ENCODE measurements around the gene ZNF419.
"Not testable (repeated sequence)": the region's sequence is repeated elsewhere in the genome, so short reads cannot be mapped to it uniquely, and the experiment has no call there.

ZNF419 gene

GRCh38 chr19:57466489-57466888, 21.1 kb upstream of the ZNF419 start:
- Histone ChIP-seq H3K9me2 (replicated peaks; ENCODE audit: low read depth, low read length) (no peaks in the 10 kb centered on the region), H3F3A (ENCODE audit: low read depth) (no peaks in the 10 kb centered on the region), H2AFZ (ENCODE audit: low read length) (no peak overlapping the region), H4K20me1 (ENCODE audit: insufficient read depth, low read length, poor library complexity, severe bottlenecking) (no peaks in the 10 kb centered on the region), H3K4me2 (ENCODE audit: low read depth, low read length, poor library complexity, severe bottlenecking) (no peak overlapping the region), H3K9me3 (ENCODE audit: insufficient read depth, low read depth, low read length) (peaks cover 7% of the 10 kb centered on the region; the same call in 1 of the 2 replicates), H3K27me3 (ENCODE audit: insufficient read depth, low read length, poor library complexity, severe bottlenecking) (no peaks in the 10 kb centered on the region), H3K36me3 (ENCODE audit: insufficient read depth, low read length) (no peaks in the 10 kb centered on the region), H3K4me3 (ENCODE audit: low read length, poor library complexity, severe bottlenecking) (no peak overlapping the region), H3K9ac (ENCODE audit: low read depth, low read length, poor library complexity, severe bottlenecking) (no peak overlapping the region), H3K4me1 (ENCODE audit: insufficient read depth, low read length, poor library complexity, severe bottlenecking) (no peaks in the 10 kb centered on the region), H3K79me2 (ENCODE audit: insufficient read depth, low read length) (no peaks in the 10 kb centered on the region)
- TF ChIP-seq CTCF (conservative IDR thresholded peaks at IDR 0.05; ENCODE audit: low read length) (no peak), EZH2phosphoT487 (IDR thresholded peaks at IDR 0.05; ENCODE audit: borderline replicate concordance) (no peak)

GRCh38 chr19:57473646-57474045, 13.9 kb upstream of the ZNF419 start:
- no peak overlapping the region for H2AFZ ChIP-seq (ENCODE audit: low read length)
- H3K4me2 ChIP-seq (ENCODE audit: low read depth, low read length, poor library complexity, severe bottlenecking): no peak overlapping the region
- TF ChIP-seq CTCF (conservative IDR thresholded peaks at IDR 0.05; ENCODE audit: low read length): no peak
- TF ChIP-seq EZH2phosphoT487 (IDR thresholded peaks at IDR 0.05; ENCODE audit: borderline replicate concordance): no peak
- no peak overlapping the region for H3K4me3 ChIP-seq (ENCODE audit: low read length, poor library complexity, severe bottlenecking)
- peaks cover 19% of the 10 kb centered on the region for H3K36me3 ChIP-seq (ENCODE audit: insufficient read depth, low read length)
- peaks cover 4% of the 10 kb centered on the region for H3K27me3 ChIP-seq (ENCODE audit: insufficient read depth, low read length, poor library complexity, severe bottlenecking)
- no peaks in the 10 kb centered on the region for H4K20me1 ChIP-seq (ENCODE audit: insufficient read depth, low read length, poor library complexity, severe bottlenecking)
- H3K4me1 ChIP-seq (ENCODE audit: insufficient read depth, low read length, poor library complexity, severe bottlenecking): peaks cover 14% of the 10 kb centered on the region
- no peaks in the 10 kb centered on the region for H3K9me2 ChIP-seq (replicated peaks; ENCODE audit: low read depth, low read length)
- no peak overlapping the region for H3K9ac ChIP-seq (ENCODE audit: low read depth, low read length, poor library complexity, severe bottlenecking)
- H3K79me2 ChIP-seq (ENCODE audit: insufficient read depth, low read length): peaks cover 25% of the 10 kb centered on the region
- H3K9me3 ChIP-seq (ENCODE audit: insufficient read depth, low read depth, low read length): peaks cover 51% of the 10 kb centered on the region; the same call in 1 of the 2 replicates
- no peaks in the 10 kb centered on the region for H3F3A ChIP-seq (ENCODE audit: low read depth)

- Histone ChIP-seq H3K4me2 (ENCODE audit: low read depth, low read length, poor library complexity, severe bottlenecking) (peak within 1 kb of the TSS; percentile 91), H3K4me1 (ENCODE audit: insufficient read depth, low read length, poor library complexity, severe bottlenecking) (peaks cover 14% of the 10 kb centered on the region), H3F3A (ENCODE audit: low read depth) (no peaks in the 10 kb centered on the region), H3K36me3 (ENCODE audit: insufficient read depth, low read length) (peaks cover 19% of the 10 kb centered on the region), H3K9me2 (replicated peaks; ENCODE audit: low read depth, low read length) (no peaks in the 10 kb centered on the region), H2AFZ (ENCODE audit: low read length) (peak within 1 kb of the TSS; percentile 99), H3K27me3 (ENCODE audit: insufficient read depth, low read length, poor library complexity, severe bottlenecking) (peaks cover 32% of the 10 kb centered on the region), H3K4me3 (ENCODE audit: low read length, poor library complexity, severe bottlenecking) (peak within 1 kb of the TSS; percentile 93), H3K79me2 (ENCODE audit: insufficient read depth, low read length) (peaks cover 25% of the 10 kb centered on the region), H4K20me1 (ENCODE audit: insufficient read depth, low read length, poor library complexity, severe bottlenecking) (no peaks in the 10 kb centered on the region), H3K9ac (ENCODE audit: low read depth, low read length, poor library complexity, severe bottlenecking) (peak within 1 kb of the TSS; percentile 85), H3K9me3 (ENCODE audit: insufficient read depth, low read depth, low read length) (peaks cover 38% of the 10 kb centered on the region; the same call in 1 of the 2 replicates)
- TF ChIP-seq CTCF (conservative IDR thresholded peaks at IDR 0.05; ENCODE audit: low read length) (peak; percentile 74), EZH2phosphoT487 (IDR thresholded peaks at IDR 0.05; ENCODE audit: borderline replicate concordance) (no peak)
These were observed 10.2 kb upstream of the ZNF419 start, which contains the start of gene ZNF772 for GRCh38 chr19:57477191-57478008. Gene ZNF772 (minus strand): TSS chr19:57477566. CDS start chr19:57477309, 257 bp downstream.

GRCh38 chr19:57488299-57488644, 722 bp downstream of the ZNF419 start:
- Histone ChIP-seq H3K4me3 (ENCODE audit: low read length, poor library complexity, severe bottlenecking) (peak overlapping the region; percentile 73), H3K27me3 (ENCODE audit: insufficient read depth, low read length, poor library complexity, severe bottlenecking) (peaks cover 16% of the 10 kb centered on the region)
- not testable (repeated sequence) for H3K9me3 ChIP-seq (ENCODE audit: insufficient read depth, low read depth, low read length)

GRCh38 chr19:57499332-57499679, 11.8 kb downstream of the ZNF419 start:
- not testable (repeated sequence) for H3K4me2 ChIP-seq (ENCODE audit: low read depth, low read length, poor library complexity, severe bottlenecking); H3F3A ChIP-seq (ENCODE audit: low read depth); H3K9ac ChIP-seq (ENCODE audit: low read depth, low read length, poor library complexity, severe bottlenecking); H3K9me3 ChIP-seq (ENCODE audit: insufficient read depth, low read depth, low read length); H3K9me2 ChIP-seq (replicated peaks; ENCODE audit: low read depth, low read length); H3K4me3 ChIP-seq (ENCODE audit: low read length, poor library complexity, severe bottlenecking); H3K27me3 ChIP-seq (ENCODE audit: insufficient read depth, low read length, poor library complexity, severe bottlenecking); H3K36me3 ChIP-seq (ENCODE audit: insufficient read depth, low read length); H2AFZ ChIP-seq (ENCODE audit: low read length); H4K20me1 ChIP-seq (ENCODE audit: insufficient read depth, low read length, poor library complexity, severe bottlenecking)
- Histone ChIP-seq H3K4me1 (ENCODE audit: insufficient read depth, low read length, poor library complexity, severe bottlenecking) (peaks cover 16% of the 10 kb centered on the region), H3K79me2 (ENCODE audit: insufficient read depth, low read length) (peaks cover 35% of the 10 kb centered on the region)

More at GRCh38 chr19:57488299-57488644, 722 bp downstream of the ZNF419 start:
- Histone ChIP-seq H3K4me1 (ENCODE audit: insufficient read depth, low read length, poor library complexity, severe bottlenecking) (peaks cover 12% of the 10 kb centered on the region), H3K79me2 (ENCODE audit: insufficient read depth, low read length) (peaks cover 12% of the 10 kb centered on the region; the same call in 1 of the 2 replicates), H3K4me2 (ENCODE audit: low read depth, low read length, poor library complexity, severe bottlenecking) (peak overlapping the region; percentile 84), H3K9ac (ENCODE audit: low read depth, low read length, poor library complexity, severe bottlenecking) (peak overlapping the region; percentile 83)
- not testable (repeated sequence) for H3K9me2 ChIP-seq (replicated peaks; ENCODE audit: low read depth, low read length); H4K20me1 ChIP-seq (ENCODE audit: insufficient read depth, low read length, poor library complexity, severe bottlenecking); H3K36me3 ChIP-seq (ENCODE audit: insufficient read depth, low read length); H3F3A ChIP-seq (ENCODE audit: low read depth); H2AFZ ChIP-seq (ENCODE audit: low read length)
